ENCODE results near the gene MAML3.

MAML3 gene

GRCh38 chr4:140100771-140101170, 53.2 kb downstream of the MAML3 start:
- Histone ChIP-seq H3K9me3 (replicated peaks in 1 of 2; ENCODE audit: control insufficient read depth in 2 of 2, insufficient read depth in 1 of 2, low read depth in 1 of 2, low read length in 2 of 2) (no peaks in the 10 kb centered on the region), H3K79me1 (ENCODE audit: low read depth, low read length) (peaks cover 2% of the 10 kb centered on the region), H2AK5ac (ENCODE audit: low read depth, low read length) (no peak overlapping the region), H3K27me3 (ENCODE audit: control insufficient read depth in 3 of 3, insufficient read depth in 3 of 3, low read depth in 1 of 3, low read length in 3 of 3) (no peaks in the 10 kb centered on the region), H3K9ac (ENCODE audit: low read depth, low read length, poor library complexity) (no peak overlapping the region), H3K4me3 (ENCODE audit: low read length in 2 of 2) (no peak overlapping the region), H3K4ac (ENCODE audit: low read length) (no peak overlapping the region), H3K4me2 (ENCODE audit: insufficient read depth, low read length, poor library complexity, severe bottlenecking) (no peak overlapping the region), H3K14ac (ENCODE audit: low read length) (no peak overlapping the region), H3K36me3 (replicated peaks in 1 of 2; ENCODE audit: control insufficient read depth in 2 of 2, insufficient read depth in 2 of 2, low read length in 2 of 2) (no peaks in the 10 kb centered on the region), H4K8ac (ENCODE audit: low read depth, low read length) (no peak overlapping the region), H3K23ac (ENCODE audit: low read depth, low read length, poor library complexity) (no peak overlapping the region), H2BK5ac (ENCODE audit: low read length) (no peak overlapping the region), H3K4me1 (ENCODE audit: control insufficient read depth in 2 of 2, insufficient read depth in 1 of 2, low read depth in 1 of 2, low read length in 2 of 2) (peaks cover 5 to 6% of the 10 kb centered on the region in 2 donors), H2BK15ac (ENCODE audit: low read length) (no peak overlapping the region), H4K91ac (ENCODE audit: low read depth, low read length, poor library complexity) (no peak overlapping the region), H2AFZ (ENCODE audit: low read length) (no peak overlapping the region), H3K27ac (replicated peaks; ENCODE audit: low read length) (no peak overlapping the region), H2BK12ac (ENCODE audit: low read length) (no peak overlapping the region), H2BK120ac (ENCODE audit: low read depth, low read length) (no peak overlapping the region), H3K18ac (ENCODE audit: low read length) (no peak overlapping the region)
- no CpG with 5 or more reads among the region's 3 CpGs for WGBS, 2 donors (ENCODE audit: extremely low coverage in 2 of 2, insufficient read length in 2 of 2, insufficient replicate concordance in 1 of 2)
- DNase-seq (ENCODE audit: low spot score) = no peak

GRCh38 chr4:140099983-140100382, 54.0 kb downstream of the MAML3 start:
- no peak for DNase-seq (ENCODE audit: low spot score)
- no peaks in the 10 kb centered on the region for H3K27me3 ChIP-seq (ENCODE audit: control insufficient read depth in 3 of 3, insufficient read depth in 3 of 3, low read depth in 1 of 3, low read length in 3 of 3)
- no peak overlapping the region for H2AFZ ChIP-seq (ENCODE audit: low read length)
- H3K27ac ChIP-seq (replicated peaks; ENCODE audit: low read length) = no peak overlapping the region
- H2BK12ac ChIP-seq (ENCODE audit: low read length) = no peak overlapping the region
- no peak overlapping the region for H3K18ac ChIP-seq (ENCODE audit: low read length)
- no peak overlapping the region for H3K4me2 ChIP-seq (ENCODE audit: insufficient read depth, low read length, poor library complexity, severe bottlenecking)
- H2BK5ac ChIP-seq (ENCODE audit: low read length) = no peak overlapping the region
- peaks cover 2% of the 10 kb centered on the region for H3K79me1 ChIP-seq (ENCODE audit: low read depth, low read length)
- no peak overlapping the region for H4K8ac ChIP-seq (ENCODE audit: low read depth, low read length)
- H3K4ac ChIP-seq (ENCODE audit: low read length) = no peak overlapping the region
- H3K9ac ChIP-seq (ENCODE audit: low read depth, low read length, poor library complexity) = no peak overlapping the region
- H3K14ac ChIP-seq (ENCODE audit: low read length) = no peak overlapping the region
- no peak overlapping the region for H4K91ac ChIP-seq (ENCODE audit: low read depth, low read length, poor library complexity)
- H2AK5ac ChIP-seq (ENCODE audit: low read depth, low read length) = no peak overlapping the region
- H3K9me3 ChIP-seq (replicated peaks in 1 of 2; ENCODE audit: control insufficient read depth in 2 of 2, insufficient read depth in 1 of 2, low read depth in 1 of 2, low read length in 2 of 2) = no peaks in the 10 kb centered on the region
- no peaks in the 10 kb centered on the region for H3K36me3 ChIP-seq (replicated peaks in 1 of 2; ENCODE audit: control insufficient read depth in 2 of 2, insufficient read depth in 2 of 2, low read length in 2 of 2)
- no CpG with 5 or more reads among the region's 7 CpGs for WGBS, 2 donors (ENCODE audit: extremely low coverage in 2 of 2, insufficient read length in 2 of 2, insufficient replicate concordance in 1 of 2)
- H3K4me3 ChIP-seq (ENCODE audit: low read length in 2 of 2) = no peak overlapping the region
- H3K23ac ChIP-seq (ENCODE audit: low read depth, low read length, poor library complexity) = no peak overlapping the region
- H3K4me1 ChIP-seq (ENCODE audit: control insufficient read depth in 2 of 2, insufficient read depth in 1 of 2, low read depth in 1 of 2, low read length in 2 of 2) = peaks cover 7 to 8% of the 10 kb centered on the region in 2 donors
- no peak overlapping the region for H2BK15ac ChIP-seq (ENCODE audit: low read length)
- H2BK120ac ChIP-seq (ENCODE audit: low read depth, low read length) = no peak overlapping the region

GRCh38 chr4:140098455-140099160, 55.4 kb downstream of the MAML3 start:
- Histone ChIP-seq H3K23ac (ENCODE audit: low read depth, low read length, poor library complexity) (no peak overlapping the region), H3K27ac (replicated peaks; ENCODE audit: low read length) (no peak overlapping the region), H3K9ac (ENCODE audit: low read depth, low read length, poor library complexity) (no peak overlapping the region), H3K9me3 (replicated peaks in 1 of 2; ENCODE audit: control insufficient read depth in 2 of 2, insufficient read depth in 1 of 2, low read depth in 1 of 2, low read length in 2 of 2) (no peaks in the 10 kb centered on the region), H2BK120ac (ENCODE audit: low read depth, low read length) (no peak overlapping the region), H2BK15ac (ENCODE audit: low read length) (no peak overlapping the region), H3K4me2 (ENCODE audit: insufficient read depth, low read length, poor library complexity, severe bottlenecking) (no peak overlapping the region), H3K14ac (ENCODE audit: low read length) (no peak overlapping the region), H3K79me1 (ENCODE audit: low read depth, low read length) (no peaks in the 10 kb centered on the region), H3K4ac (ENCODE audit: low read length) (no peak overlapping the region), H2BK5ac (ENCODE audit: low read length) (no peak overlapping the region), H2BK12ac (ENCODE audit: low read length) (no peak overlapping the region), H3K4me1 (ENCODE audit: control insufficient read depth in 2 of 2, insufficient read depth in 1 of 2, low read depth in 1 of 2, low read length in 2 of 2) (peaks cover 21 to 22% of the 10 kb centered on the region in 2 donors), H4K8ac (ENCODE audit: low read depth, low read length) (no peak overlapping the region), H2AFZ (ENCODE audit: low read length) (no peak overlapping the region), H3K4me3 (ENCODE audit: low read length in 2 of 2) (no peak overlapping the region), H3K36me3 (replicated peaks in 1 of 2; ENCODE audit: control insufficient read depth in 2 of 2, insufficient read depth in 2 of 2, low read length in 2 of 2) (no peaks in the 10 kb centered on the region), H3K27me3 (ENCODE audit: control insufficient read depth in 3 of 3, insufficient read depth in 3 of 3, low read depth in 1 of 3, low read length in 3 of 3) (no peaks in the 10 kb centered on the region), H4K91ac (ENCODE audit: low read depth, low read length, poor library complexity) (no peak overlapping the region), H3K18ac (ENCODE audit: low read length) (no peak overlapping the region), H2AK5ac (ENCODE audit: low read depth, low read length) (no peak overlapping the region)
- WGBS, 2 donors (ENCODE audit: extremely low coverage in 2 of 2, insufficient read length in 2 of 2, insufficient replicate concordance in 1 of 2) = no CpG with 5 or more reads among the region's 7 CpGs
- DNase-seq (ENCODE audit: low spot score) = no peak

GRCh38 chr4:140097572-140097971, 56.4 kb downstream of the MAML3 start:
- Histone ChIP-seq H4K8ac (ENCODE audit: low read depth, low read length) (no peak overlapping the region), H3K4me3 (ENCODE audit: low read length in 2 of 2) (no peak overlapping the region), H4K91ac (ENCODE audit: low read depth, low read length, poor library complexity) (no peak overlapping the region), H2AFZ (ENCODE audit: low read length) (no peak overlapping the region), H3K27ac (replicated peaks; ENCODE audit: low read length) (no peak overlapping the region), H3K18ac (ENCODE audit: low read length) (no peak overlapping the region), H3K79me1 (ENCODE audit: low read depth, low read length) (no peaks in the 10 kb centered on the region), H2BK12ac (ENCODE audit: low read length) (no peak overlapping the region), H3K4me1 (ENCODE audit: control insufficient read depth in 2 of 2, insufficient read depth in 1 of 2, low read depth in 1 of 2, low read length in 2 of 2) (peaks cover 26 to 27% of the 10 kb centered on the region in 2 donors), H3K4ac (ENCODE audit: low read length) (no peak overlapping the region), H3K14ac (ENCODE audit: low read length) (no peak overlapping the region), H2BK5ac (ENCODE audit: low read length) (no peak overlapping the region), H3K9ac (ENCODE audit: low read depth, low read length, poor library complexity) (no peak overlapping the region), H3K36me3 (replicated peaks in 1 of 2; ENCODE audit: control insufficient read depth in 2 of 2, insufficient read depth in 2 of 2, low read length in 2 of 2) (no peaks in the 10 kb centered on the region), H3K9me3 (replicated peaks in 1 of 2; ENCODE audit: control insufficient read depth in 2 of 2, insufficient read depth in 1 of 2, low read depth in 1 of 2, low read length in 2 of 2) (no peaks in the 10 kb centered on the region), H2AK5ac (ENCODE audit: low read depth, low read length) (no peak overlapping the region), H3K23ac (ENCODE audit: low read depth, low read length, poor library complexity) (no peak overlapping the region), H3K27me3 (ENCODE audit: control insufficient read depth in 3 of 3, insufficient read depth in 3 of 3, low read depth in 1 of 3, low read length in 3 of 3) (no peaks in the 10 kb centered on the region), H2BK120ac (ENCODE audit: low read depth, low read length) (no peak overlapping the region), H2BK15ac (ENCODE audit: low read length) (no peak overlapping the region), H3K4me2 (ENCODE audit: insufficient read depth, low read length, poor library complexity, severe bottlenecking) (no peak overlapping the region)
- WGBS, 2 donors (ENCODE audit: extremely low coverage in 2 of 2, insufficient read length in 2 of 2, insufficient replicate concordance in 1 of 2) = no CpG with 5 or more reads among the region's 4 CpGs
- DNase-seq (ENCODE audit: low spot score) = no peak
